Measurements from ENCODE around the gene GCLC.

GRCh38 chr6:53494076-53494475, 50.8 kb downstream of the GCLC start:
- TF ChIP-seq CTCF (IDR thresholded peaks at IDR 0.05; ENCODE audit: low read depth, low read length) (no peak), EZH2phosphoT487 (IDR thresholded peaks at IDR 0.05; ENCODE audit: low read depth) (no peak)
